IMR-90 (cell line): ENCODE data around the gene PCDHGB3. TPM values are rescaled to one million over a fixed set of nuclear protein-coding genes. Genes with fewer than 3 reads are reported as not detected.

Source experiments
- ATAC-seq: fragments of 200-7000 bp; cut with Tn5 transposase; 2 replicates; pipeline ENCODE4 v1.9.1; 2020; ENCODE audit warnings: low read depth, mild to moderate bottlenecking, moderate library complexity
- BruUV-seq: library from RNA; stranded (reverse); fragments of 400-500 nt; replicated peaks from 2 replicates; lab custom pipeline; 2021; lab: Mats Ljungman, UMichigan
- CTCF ChIA-PET: fragments of 300-600 bp; formaldehyde crosslinking; extraction: SDS; loops from one replicate; lab custom pipeline; 2021; ENCODE audit warnings: antibody characterized with exemption; lab: Yijun Ruan, JAX
- POLR2A ChIA-PET: fragments of 300-600 bp; sonication (Branson Sonifier 250); formaldehyde crosslinking; loops from one replicate; lab custom pipeline; 2022; ENCODE audit warnings: antibody characterized with exemption; ENCODE audit not compliant: unreplicated experiment; lab: Charles Lee
- DNase-seq: peaks from one replicate; pipeline ENCODE4 v3.0.0; 2013
- H2AFZ ChIP-seq: replicated peaks from 2 replicates; pipeline ENCODE3; 2013; ENCODE audit warnings: low read length, mild to moderate bottlenecking; ENCODE audit not compliant: poor library complexity
- H2AK5ac ChIP-seq: 2 replicates; pipeline ENCODE4 v1.6.1; 2013; ENCODE audit warnings: low read depth, low read length, inconsistent platforms
- H2AK9ac ChIP-seq: replicated peaks from 2 replicates; pipeline ENCODE3; 2013; ENCODE audit warnings: mild to moderate bottlenecking, low read depth, low read length, moderate library complexity; ENCODE audit not compliant: poor library complexity
- H2BK120ac ChIP-seq: 2 replicates; pipeline ENCODE4 v1.6.1; 2013; ENCODE audit warnings: low read depth, low read length, inconsistent platforms
- H2BK15ac ChIP-seq: 3 replicates; pipeline ENCODE4 v1.6.1; 2013; ENCODE audit warnings: low read depth, low read length, inconsistent platforms
- H2BK20ac ChIP-seq: 2 replicates; pipeline ENCODE4 v1.6.1; 2013; ENCODE audit warnings: low read depth, mild to moderate bottlenecking, inconsistent platforms, low read length, moderate library complexity
- H2BK5ac ChIP-seq: 2 replicates; pipeline ENCODE4 v1.6.1; 2013; ENCODE audit warnings: mild to moderate bottlenecking, low read depth, low read length, inconsistent platforms; ENCODE audit not compliant: poor library complexity, severe bottlenecking
- H3K14ac ChIP-seq: replicated peaks from 2 replicates; pipeline ENCODE4 v1.6.1; 2013; ENCODE audit warnings: low read depth, low read length, inconsistent platforms
- H3K18ac ChIP-seq: 2 replicates; pipeline ENCODE4 v1.6.1; 2013; ENCODE audit warnings: low read depth, low read length, control low read depth
- H3K23ac ChIP-seq: 2 replicates; pipeline ENCODE4 v1.6.1; 2013; ENCODE audit warnings: low read depth, low read length, inconsistent platforms
- H3K27ac ChIP-seq: 2 replicates; pipeline ENCODE4 v1.5.1; 2013; ENCODE audit warnings: mild to moderate bottlenecking, control low read depth, low read length; ENCODE audit not compliant: insufficient read depth
- H3K27me3 ChIP-seq: 2 replicates; pipeline ENCODE4 v1.6.1; 2013; ENCODE audit warnings: low read length; ENCODE audit not compliant: control insufficient read depth, insufficient read depth
- H3K36me3 ChIP-seq: 2 replicates; pipeline ENCODE4 v1.6.1; 2013; ENCODE audit warnings: low read length, mixed read lengths; ENCODE audit not compliant: control insufficient read depth, insufficient read depth
- H3K4ac ChIP-seq: 2 replicates; pipeline ENCODE4 v1.6.1; 2013; ENCODE audit warnings: low read depth, low read length, inconsistent platforms
- H3K4me1 ChIP-seq: 2 replicates; pipeline ENCODE4 v1.6.1; 2013; ENCODE audit warnings: low read length, mixed read lengths; ENCODE audit not compliant: control insufficient read depth, insufficient read depth
- H3K4me2 ChIP-seq: 2 replicates; pipeline ENCODE4 v1.6.1; 2013; ENCODE audit warnings: low read depth, mild to moderate bottlenecking, control low read depth, low read length, moderate library complexity
- H3K4me3 ChIP-seq: 2 replicates; pipeline ENCODE4 v1.5.1; 2013; ENCODE audit warnings: low read depth, mild to moderate bottlenecking, control low read depth, low read length, moderate library complexity; ENCODE audit not compliant: insufficient read depth
- H3K56ac ChIP-seq: 2 replicates; pipeline ENCODE4 v1.6.1; 2013; ENCODE audit warnings: low read length, inconsistent platforms; ENCODE audit not compliant: insufficient read depth; ENCODE audit errors: extremely low read depth
- H3K79me1 ChIP-seq, 2 experiments: 2 replicates each; pipeline ENCODE4 v1.6.1; 2013; ENCODE audit warnings: low read length in 2 of 2, inconsistent platforms in 1 of 2, low read depth in 1 of 2
- H3K9ac ChIP-seq: 2 replicates; pipeline ENCODE4 v1.6.1; 2013; ENCODE audit warnings: low read depth, low read length, control low read depth
- H3K9me1 ChIP-seq: 2 replicates; pipeline ENCODE4 v1.6.1; 2013; ENCODE audit warnings: low read length, inconsistent platforms; ENCODE audit not compliant: insufficient read depth
- H3K9me3 ChIP-seq: 2 replicates; pipeline ENCODE4 v1.6.1; 2013; ENCODE audit warnings: low read length; ENCODE audit not compliant: control insufficient read depth, insufficient read depth
- H4K20me1 ChIP-seq: 2 replicates; pipeline ENCODE4 v1.6.1; 2013; ENCODE audit warnings: low read length, inconsistent platforms; ENCODE audit not compliant: insufficient read depth
- H4K5ac ChIP-seq: 2 replicates; pipeline ENCODE4 v1.6.1; 2013; ENCODE audit warnings: mild to moderate bottlenecking, low read depth, low read length, control low read depth
- H4K8ac ChIP-seq, 2 experiments: 2 replicates each; pipeline ENCODE4 v1.6.1; 2013; ENCODE audit warnings: low read depth in 2 of 2, low read length in 2 of 2, control low read depth in 1 of 2, inconsistent platforms in 1 of 2
- H4K91ac ChIP-seq: 2 replicates; pipeline ENCODE4 v1.6.1; 2013; ENCODE audit warnings: low read depth, low read length, inconsistent platforms; ENCODE audit not compliant: insufficient read depth
- CHD1 ChIP-seq: IDR thresholded peaks from 2 replicates; pipeline ENCODE4 v1.6.1; 2012; ENCODE audit warnings: low read depth, low read length, improper control_type of control experiment
- FOS ChIP-seq: fragments of 150-350 bp; IDR thresholded peaks from 2 replicates; pipeline ENCODE4 v1.6.1; 2016; ENCODE audit warnings: low read depth, low read length
- MAFK ChIP-seq: IDR thresholded peaks from 2 replicates; pipeline ENCODE4 v1.6.1; 2012; ENCODE audit warnings: low read depth, low read length, improper control_type of control experiment
- MAZ ChIP-seq: IDR thresholded peaks from 2 replicates; pipeline ENCODE4 v1.6.1; 2012; ENCODE audit warnings: low read depth, mild to moderate bottlenecking, low read length, improper control_type of control experiment, moderate library complexity, borderline replicate concordance
- NFE2L2 ChIP-seq: fragments of 150-350 bp; IDR thresholded peaks from 2 replicates; pipeline ENCODE4 v1.6.1; 2016; ENCODE audit warnings: low read depth, mild to moderate bottlenecking, low read length
- POLR2A ChIP-seq: IDR thresholded peaks from 2 replicates; pipeline ENCODE4 v1.6.1; 2012; ENCODE audit warnings: mild to moderate bottlenecking, low read depth, low read length
- RAD21 ChIP-seq: IDR thresholded peaks from 2 replicates; pipeline ENCODE4 v1.6.1; 2012; ENCODE audit warnings: low read length, improper control_type of control experiment
- RFX5 ChIP-seq: IDR thresholded peaks from 2 replicates; pipeline ENCODE4 v1.8.0; 2012; ENCODE audit warnings: low read depth, mild to moderate bottlenecking, low read length, moderate library complexity
- USF2 ChIP-seq: fragments of 150-350 bp; IDR thresholded peaks from 2 replicates; pipeline ENCODE4 v1.6.1; 2017; ENCODE audit warnings: mild to moderate bottlenecking, antibody characterized with exemption, low read length, low read depth
- WGBS, 2 experiments: methylation state at CpG; one replicate each; pipeline versions ENCODE4 v1.1.5 to v1.1.7; 2013; ENCODE audit warnings: missing lambda C conversion rate in 2 of 2; ENCODE audit not compliant: insufficient read length in 1 of 2; ENCODE audit errors: extremely low coverage in 2 of 2; 5-methylcytosine and 5-hydroxymethylcytosine counted together
- dilution Hi-C: fragments of 300-500 bp; cut with HindIII; formaldehyde crosslinking; loops from one replicate; pipeline ENCODE4 v1.14.3; 2018; ENCODE audit warnings: low sequenced_read_pairs; ENCODE audit not compliant: unreplicated experiment
- in situ Hi-C: fragments of 300-500 bp; cut with MboI; formaldehyde crosslinking; loops from 3 replicates; pipeline ENCODE4 v1.14.3; 2019; ENCODE audit warnings: low sequenced_read_pairs, inconsistent platforms, mixed read lengths
- intact Hi-C: fragments of 100-400 bp; cut with micrococcal nuclease; formaldehyde crosslinking; loops from 2 replicates; pipeline ENCODE4 v1.10.0; 2022
- polyA plus RNA-seq, 3 experiments: library from polyadenylated mRNA; depleted of rRNA; stranded (reverse); fragments of >200 nt; gene quantifications; 2 replicates each; pipeline ENCODE4 v1.2.3, GENCODE V29; 2012; ENCODE audit warnings: low replicate concordance in 1 of 3
- total RNA-seq: library from RNA; depleted of rRNA; stranded (reverse); fragments of >200 nt; gene quantifications from 2 replicates; pipeline ENCODE4 v1.2.3, GENCODE V29; 2012
- TF ChIP-seq, protein P1 (sequence below): fragments of 150-350 bp; IDR thresholded peaks from 2 replicates; pipeline ENCODE4 v1.6.1; 2016; ENCODE audit warnings: low read depth, mild to moderate bottlenecking, low read length, moderate library complexity, borderline replicate concordance

The PCDHGB3 gene
- total and polyA plus RNA-seq, 2 of the 4 experiments (the other 2 are of a cell fraction), result 3.4 to 5.9 TPM

GRCh38 chr5:141369994-141370848 is at the start of gene PCDHGB3 (continued):
- TF ChIP-seq RFX5 (no peak), NFE2L2 (no peak), FOS (no peak), MAFK (no peak), MAZ (no peak)

GRCh38 chr5:141322261-141322660 is 47.8 kb upstream of the PCDHGB3 start:
- dilution Hi-C loops, result no loop called here
- peaks cover 29% of the 10 kb centered on the region for H3K9me3 ChIP-seq
- POLR2A ChIA-PET, result no interaction called here
- H4K20me1 ChIP-seq, result peaks cover 7% of the 10 kb centered on the region; the same call in 1 of the 2 replicates
- H3K18ac ChIP-seq, result no peak overlapping the region
- no peak overlapping the region for H4K91ac ChIP-seq
- no peak overlapping the region for H3K4me3 ChIP-seq
- H3K4ac ChIP-seq, result no peak overlapping the region
- ATAC-seq (no peak), DNase-seq (no peak)
- H3K4me1 ChIP-seq, result no peaks in the 10 kb centered on the region
- 100% methylated on average over 1 of the region's 3 CpGs; no CpG with 5 or more reads in 1 of the 2 experiments for WGBS, 2 experiments
- no peak overlapping the region for H2BK20ac ChIP-seq
- no TSS peak for BruUV-seq
- no peak overlapping the region for H4K8ac ChIP-seq
- in situ Hi-C loops, result no loop called here
- no peak overlapping the region for H2AFZ ChIP-seq
- H3K27me3 ChIP-seq, result no peaks in the 10 kb centered on the region
- H3K9ac ChIP-seq, result no peak overlapping the region
- no peak overlapping the region for H3K4me2 ChIP-seq
- H2BK120ac ChIP-seq, result no peak overlapping the region
- H3K23ac ChIP-seq, result no peak overlapping the region
- no peak overlapping the region for H3K56ac ChIP-seq
- no peak overlapping the region for H3K14ac ChIP-seq
- no peak overlapping the region for H4K5ac ChIP-seq
- peaks cover 9% of the 10 kb centered on the region for H3K36me3 ChIP-seq
- TF ChIP-seq POLR2A (no peak), RAD21 (no peak), RFX5 (no peak), CHD1 (no peak), USF2 (no peak), MAFK (no peak), MAZ (no peak), NFE2L2 (no peak)
- TF ChIP-seq, protein P1, sequence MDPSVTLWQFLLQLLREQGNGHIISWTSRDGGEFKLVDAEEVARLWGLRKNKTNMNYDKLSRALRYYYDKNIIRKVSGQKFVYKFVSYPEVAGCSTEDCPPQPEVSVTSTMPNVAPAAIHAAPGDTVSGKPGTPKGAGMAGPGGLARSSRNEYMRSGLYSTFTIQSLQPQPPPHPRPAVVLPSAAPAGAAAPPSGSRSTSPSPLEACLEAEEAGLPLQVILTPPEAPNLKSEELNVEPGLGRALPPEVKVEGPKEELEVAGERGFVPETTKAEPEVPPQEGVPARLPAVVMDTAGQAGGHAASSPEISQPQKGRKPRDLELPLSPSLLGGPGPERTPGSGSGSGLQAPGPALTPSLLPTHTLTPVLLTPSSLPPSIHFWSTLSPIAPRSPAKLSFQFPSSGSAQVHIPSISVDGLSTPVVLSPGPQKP, result no peak
- H3K9me1 ChIP-seq, result no peaks in the 10 kb centered on the region
- no peak overlapping the region for H2AK9ac ChIP-seq
- no peak overlapping the region for H2BK5ac ChIP-seq
- H2BK15ac ChIP-seq, result no peak overlapping the region
- H3K79me1 ChIP-seq, result peaks cover 10 to 17% of the 10 kb centered on the region in 2 experiments
- CTCF ChIA-PET, result interaction anchor here (0.6 to 1.4 kb wide), 3 partner anchors 8 to 245 kb away, joined by 3 to 4 read pairs (median 3); partner anchors contain the start of gene PCDHGA1
- intact Hi-C loops, result no loop called here
- no peak overlapping the region for H3K27ac ChIP-seq
- H2AK5ac ChIP-seq, result no peak overlapping the region
